T-cell (primary cell): Measurements from ENCODE around the gene CDKN2B. TPM values are rescaled to one million over a fixed set of nuclear protein-coding genes. Genes with fewer than 3 reads are reported as not detected.

Source experiments
- ATAC-seq, 4 experiments: fragments of 200-7000 bp in 3 of 4; fragments of 150-1000 bp in 1 of 4; cut with Tn5 transposase; replicated peaks in 1 of 4; 1 replicate in 3 of 4; 2 replicates in 1 of 4; pipeline ENCODE4 v1.10.0; 2021; ENCODE audit warnings: moderate library complexity in 3 of 4, mild to moderate bottlenecking in 2 of 4, moderate number of reproducible peaks in 1 of 4
- CTCF ChIA-PET, 2 donors: fragments of 300-600 bp; sonication (Branson Sonifier 250); formaldehyde crosslinking; loops; one replicate each; lab custom pipeline; 2022; ENCODE audit warnings: antibody characterized with exemption in 2 of 2; lab: Charles Lee
- POLR2A ChIA-PET, 2 donors: fragments of 300-600 bp; sonication (Branson Sonifier 250); formaldehyde crosslinking; loops; one replicate each; lab custom pipeline; 2022; ENCODE audit warnings: antibody characterized with exemption in 2 of 2; lab: Charles Lee
- DNase-seq, 35 experiments: peaks; one replicate each; pipeline versions ENCODE4 v3.0.0 to v3.0.0-alpha.2; 2013 to 2023
- H3K27ac ChIP-seq: one replicate; pipeline ENCODE4 v1.5.1; 2013; ENCODE audit warnings: low read length
- H3K27me3 ChIP-seq, 2 experiments: replicated peaks in 1 of 2; 1 replicate in 1 of 2; 2 replicates in 1 of 2; pipeline versions ENCODE4 v1.6.1 to v1.7.0; 2013; ENCODE audit warnings: low read length in 1 of 2, mixed read lengths in 1 of 2; ENCODE audit not compliant: control insufficient read depth in 2 of 2, insufficient read depth in 2 of 2; ENCODE audit errors: extremely low read depth in 1 of 2
- H3K36me3 ChIP-seq, 2 donors: 1 replicate in 1 of 2; 2 replicates in 1 of 2; pipeline versions ENCODE4 v1.6.1 to v1.7.0; 2013; ENCODE audit warnings: low read length in 1 of 2; ENCODE audit not compliant: control insufficient read depth in 2 of 2, insufficient read depth in 1 of 2; ENCODE audit errors: extremely low read depth in 1 of 2
- H3K4me1 ChIP-seq, 2 experiments: 1 replicate in 1 of 2; 2 replicates in 1 of 2; pipeline versions ENCODE4 v1.6.1 to v1.7.0; 2013; ENCODE audit warnings: low read length in 2 of 2, mixed read lengths in 1 of 2; ENCODE audit not compliant: insufficient read depth in 2 of 2, control insufficient read depth in 1 of 2; ENCODE audit errors: extremely low read depth in 1 of 2
- H3K4me3 ChIP-seq, 2 donors: 1 replicate in 1 of 2; 2 replicates in 1 of 2; pipeline versions ENCODE4 v1.5.1 to v1.7.0; 2013; ENCODE audit warnings: mild to moderate bottlenecking in 2 of 2, low read length in 1 of 2, moderate library complexity in 1 of 2; ENCODE audit not compliant: control insufficient read depth in 1 of 2; ENCODE audit errors: extremely low read depth in 1 of 2
- H3K9me3 ChIP-seq: 2 replicates; pipeline ENCODE4 v1.7.0; 2013
- H3K27ac Mint-ChIP-seq, 2 donors: one replicate each; pipeline ENCODE4 v1.8.0; 2020 to 2021; ENCODE audit warnings: mild to moderate bottlenecking in 2 of 2, mixed read lengths in 2 of 2
- H3K27me3 Mint-ChIP-seq, 2 donors: one replicate each; pipeline ENCODE4 v1.8.0; 2021 to 2022; ENCODE audit warnings: mixed read lengths in 2 of 2
- H3K36me3 Mint-ChIP-seq: one replicate; pipeline ENCODE4 v1.8.0; 2021; ENCODE audit warnings: mixed read lengths
- H3K4me1 Mint-ChIP-seq, 3 donors: one replicate each; pipeline ENCODE4 v1.8.0; 2020 to 2022; ENCODE audit warnings: mixed read lengths in 3 of 3, mild to moderate bottlenecking in 1 of 3
- H3K4me3 Mint-ChIP-seq, 3 donors: one replicate each; pipeline ENCODE4 v1.8.0; 2020 to 2022; ENCODE audit warnings: mild to moderate bottlenecking in 3 of 3, mixed read lengths in 3 of 3, moderate library complexity in 3 of 3
- H3K9me3 Mint-ChIP-seq, 3 donors: one replicate each; pipeline ENCODE4 v1.8.0; 2020 to 2022; ENCODE audit warnings: mixed read lengths in 3 of 3
- WGBS: methylation state at CpG from one replicate; pipeline ENCODE4 v1.1.5; 2013; ENCODE audit warnings: missing lambda C conversion rate; ENCODE audit not compliant: insufficient coverage; 5-methylcytosine and 5-hydroxymethylcytosine counted together
- total RNA-seq, 35 experiments: library from RNA in 6 of 35; stranded (reverse) in 6 of 35; fragments of 120-200 nt in 1 of 35; gene quantifications; one replicate each; pipeline versions ENCODE4 v1.2.1 to v1.2.4 and lab custom pipeline; 2013 to 2026

Gene CDKN2B
- total RNA-seq, 5 donors from 2014 or later (not counting 1 experiment from before 2014, with no cell fraction given): 0.33 to 4.4 (median 1.4) TPM

GRCh38 chr9:21991072-21991959, 17.8 kb downstream of the CDKN2B start:
- ChIA-PET POLR2A (interaction anchor here (0.6 kb wide), 3 partner anchors 20 to 1180 kb away, joined by 4 to 6 read pairs (median 6); no protein-coding TSS in a partner anchor), CTCF (interaction anchor here (0.6 to 0.8 kb wide), 3 partner anchors 8 to 253 kb away, joined by 3 to 4 read pairs (median 3); no protein-coding TSS in a partner anchor)
- peaks cover 2 to 22% of the 10 kb centered on the region in 2 experiments for H3K4me1 ChIP-seq
- Mint-ChIP-seq H3K4me3 (no peak overlapping the region), H3K27me3 (peaks cover 27 to 37% of the 10 kb centered on the region in 2 donors), H3K4me1 (peaks cover 16 to 24% (median 21%) of the 10 kb centered on the region in 3 donors), H3K27ac (no peak overlapping the region), H3K36me3 (no peaks in the 10 kb centered on the region), H3K9me3 (no peaks in the 10 kb centered on the region)
- H3K9me3 ChIP-seq: peaks cover 2% of the 10 kb centered on the region
- no peaks in the 10 kb centered on the region for H3K36me3 ChIP-seq
- ATAC-seq (no peak), DNase-seq (no peak)
- H3K27me3 ChIP-seq: peaks cover 18 to 27% of the 10 kb centered on the region in 2 experiments
- H3K4me3 ChIP-seq: no peak overlapping the region
- 50% methylated on average over 1 of the region's 5 CpGs for WGBS
- no peak overlapping the region for H3K27ac ChIP-seq

GRCh38 chr9:21989440-21990189, 19.5 kb downstream of the CDKN2B start:
- Mint-ChIP-seq H3K4me1 (peaks cover 8 to 16% (median 15%) of the 10 kb centered on the region in 3 donors), H3K27ac (no peak overlapping the region), H3K9me3 (no peaks in the 10 kb centered on the region), H3K27me3 (peaks cover 33 to 47% of the 10 kb centered on the region in 2 donors), H3K4me3 (no peak overlapping the region), H3K36me3 (no peaks in the 10 kb centered on the region)
- POLR2A ChIA-PET: interaction anchor here in 1 of 2 donors (0.7 kb wide), 1 partner anchor 11 kb away, joined by 5 read pairs; no protein-coding TSS in a partner anchor
- H3K4me1 ChIP-seq: peaks cover 0 to 13% of the 10 kb centered on the region in 2 experiments
- no peak overlapping the region for H3K4me3 ChIP-seq
- ATAC-seq (no peak), DNase-seq (no peak)
- 47% methylated on average over 28 of the region's 35 CpGs for WGBS
- H3K27ac ChIP-seq: no peak overlapping the region
- H3K9me3 ChIP-seq: peaks cover 2% of the 10 kb centered on the region
- H3K36me3 ChIP-seq: no peaks in the 10 kb centered on the region
- CTCF ChIA-PET: interaction anchor here (0.8 kb wide), 2 partner anchors 16 to 18 kb away, joined by 3 read pairs; no protein-coding TSS in a partner anchor
- H3K27me3 ChIP-seq: peaks cover 14 to 21% of the 10 kb centered on the region in 2 experiments

- POLR2A ChIA-PET: no interaction called here
- Histone ChIP-seq H3K36me3 (no peaks in the 10 kb centered on the region), H3K27me3 (peaks cover 12 to 25% of the 10 kb centered on the region in 2 experiments), H3K4me1 (peaks cover 0 to 4% of the 10 kb centered on the region in 2 experiments), H3K9me3 (peaks cover 2% of the 10 kb centered on the region), H3K27ac (no peak overlapping the region), H3K4me3 (no peak overlapping the region)
- Mint-ChIP-seq H3K4me3 (no peak overlapping the region), H3K4me1 (peaks cover 2 to 10% (median 8%) of the 10 kb centered on the region in 3 donors), H3K9me3 (no peaks in the 10 kb centered on the region), H3K27me3 (peaks cover 39 to 55% of the 10 kb centered on the region in 2 donors), H3K27ac (no peak overlapping the region), H3K36me3 (no peaks in the 10 kb centered on the region)
- no CpG with 5 or more reads among the region's 9 CpGs for WGBS
- DNase-seq (no peak), ATAC-seq (no peak)
- CTCF ChIA-PET: interaction anchor here in 1 of 2 donors (0.8 kb wide), 1 partner anchor 20 kb away, joined by 3 read pairs; no protein-coding TSS in a partner anchor
These were observed 20.8 kb downstream of the CDKN2B start for GRCh38 chr9:21988056-21988990.

- H3K27me3 ChIP-seq: peaks cover 11 to 24% of the 10 kb centered on the region in 2 experiments
- ATAC-seq (no peak), DNase-seq (no peak)
- H3K4me1 ChIP-seq: peaks cover 0 to 2% of the 10 kb centered on the region in 2 experiments
- peaks cover 2% of the 10 kb centered on the region for H3K9me3 ChIP-seq
- no peak overlapping the region for H3K27ac Mint-ChIP-seq
- H3K4me1 Mint-ChIP-seq: peaks cover 0 to 7% (median 6%) of the 10 kb centered on the region in 3 donors
- no peak overlapping the region for H3K4me3 ChIP-seq
- WGBS: no CpG with 5 or more reads among the region's 5 CpGs
- H3K4me3 Mint-ChIP-seq: no peak overlapping the region
- no peaks in the 10 kb centered on the region for H3K36me3 ChIP-seq
- no peak overlapping the region for H3K27ac ChIP-seq
- H3K36me3 Mint-ChIP-seq: no peaks in the 10 kb centered on the region
- CTCF ChIA-PET: interaction anchor here (0.5 to 0.9 kb wide), 3 partner anchors 12 to 25 kb away, joined by 3 to 7 read pairs (median 3); no protein-coding TSS in a partner anchor
- no peaks in the 10 kb centered on the region for H3K9me3 Mint-ChIP-seq
- H3K27me3 Mint-ChIP-seq: peaks cover 56 to 72% of the 10 kb centered on the region in 2 donors
- POLR2A ChIA-PET: interaction anchor here in 1 of 2 donors (0.6 kb wide), 2 partner anchors 16 to 28 kb away, joined by 3 read pairs; no protein-coding TSS in a partner anchor
These were observed 23.0 kb downstream of the CDKN2B start for GRCh38 chr9:21985964-21986667.

- POLR2A ChIA-PET: interaction anchor here in 1 of 2 donors (0.6 kb wide), 1 partner anchor 1161 kb away, joined by 3 read pairs; no protein-coding TSS in a partner anchor
- peaks cover 4 to 17% of the 10 kb centered on the region in 2 experiments for H3K27me3 ChIP-seq
- Mint-ChIP-seq H3K36me3 (no peaks in the 10 kb centered on the region), H3K4me1 (peaks cover 0 to 4% (median 0%) of the 10 kb centered on the region in 3 donors), H3K27ac (no peak overlapping the region), H3K9me3 (peaks cover 0 to 2% (median 0%) of the 10 kb centered on the region in 3 donors), H3K4me3 (no peak overlapping the region), H3K27me3 (peaks cover 59 to 69% of the 10 kb centered on the region in 2 donors)
- no peak for ATAC-seq
- no peak overlapping the region for H3K27ac ChIP-seq
- H3K4me1 ChIP-seq: no peaks in the 10 kb centered on the region
- DNase-seq: no peak
- peaks cover 2% of the 10 kb centered on the region for H3K9me3 ChIP-seq
- H3K36me3 ChIP-seq: no peaks in the 10 kb centered on the region
- H3K4me3 ChIP-seq: no peak overlapping the region
- CTCF ChIA-PET: interaction anchor here in 1 of 2 donors (1.2 to 2.0 kb wide), 2 partner anchors 10 to 25 kb away, joined by 3 to 5 read pairs; partner anchors contain the start of genes CDKN2A, CDKN2B and CDKN2B-AS1
These were observed 25.0 kb downstream of the CDKN2B start for GRCh38 chr9:21984101-21984500.
